ENCODE measurements around the gene ZNF407. TPM values are rescaled to one million over a fixed set of nuclear protein-coding genes. Genes with fewer than 3 reads are reported as not detected.

ZNF407 gene
- total and polyA plus RNA-seq, 2 of the 13 experiments (the other 11 are each of a cell fraction or from before 2014, with no cell fraction given) = 2.3 to 8.7 TPM

GRCh38 chr18:74597662-74598349 is at the start of gene ZNF407 (continued):
- TF ChIP-seq PAXIP1 (CRISPR knock-in tag; conservative IDR thresholded peaks at IDR 0.05) (0 out of 2 replicates have a peak, but pooled peaks have one; percentile 16), REPIN1 (CRISPR knock-in tag; IDR thresholded peaks at IDR 0.05; ENCODE audit: borderline replicate concordance, low read depth) (no peak), ZNF160 (CRISPR knock-in tag; IDR thresholded peaks at IDR 0.05) (0 out of 2 replicates have a peak, but pooled peaks have one; percentile 9), ASH2L (IDR thresholded peaks at IDR 0.05; ENCODE audit: insufficient read length, low read depth, low read length) (peak; percentile 86), GATAD2A (CRISPR knock-in tag; IDR thresholded peaks at IDR 0.05) (0 out of 2 replicates have a peak, but pooled peaks have one; percentile 0), SALL2 (CRISPR knock-in tag; IDR thresholded peaks at IDR 0.05) (no peak; the same call in 1 of the 2 replicates), BRF2 (CRISPR knock-in tag; IDR thresholded peaks at IDR 0.05) (0 out of 2 replicates have a peak, but pooled peaks have one; percentile 27)
